Gastroesophageal sphincter (tissue), 4 donors: ENCODE results near the gene HPCA. TPM values are rescaled to one million over a fixed set of nuclear protein-coding genes. Genes with fewer than 3 reads are reported as not detected.

Experiments
- ATAC-seq: fragments of 150-250 bp; one replicate; pipeline ENCODE4 v1.9.1; 2016; ENCODE audit warnings: mild to moderate bottlenecking, moderate library complexity
- H3K27ac ChIP-seq, 4 donors: fragments of 200-600 bp; sonication (generic) in 3 of 4; 1 replicate in 3 of 4; 2 replicates in 1 of 4; pipeline ENCODE4 v1.5.1; 2016 to 2019
- H3K27me3 ChIP-seq: fragments of 200-600 bp; sonication (generic); one replicate; pipeline ENCODE4 v1.5.1; 2019
- H3K36me3 ChIP-seq, 2 donors: fragments of 200-600 bp; sonication (generic); one replicate each; pipeline ENCODE4 v1.5.1; 2019; ENCODE audit warnings: control low read depth in 1 of 2
- H3K4me1 ChIP-seq, 3 donors: fragments of 200-600 bp; sonication (generic); 1 replicate in 2 of 3; 2 replicates in 1 of 3; pipeline ENCODE4 v1.5.1; 2016 to 2019; ENCODE audit warnings: control low read depth in 2 of 3
- H3K4me3 ChIP-seq, 2 donors: fragments of 200-600 bp; sonication (generic); one replicate each; pipeline ENCODE4 v1.5.1; 2019; ENCODE audit warnings: mild to moderate bottlenecking in 1 of 2, moderate library complexity in 1 of 2
- H3K9me3 ChIP-seq, 3 donors: fragments of 200-600 bp; sonication (generic); one replicate each; pipeline ENCODE4 v1.5.1; 2017 to 2019; ENCODE audit warnings: control low read depth in 2 of 3
- EP300 ChIP-seq: sonication (generic); formaldehyde crosslinking; IDR thresholded peaks from one replicate; pipeline ENCODE4 v1.6.1; 2017; ENCODE audit warnings: antibody characterized with exemption, mild to moderate bottlenecking
- POLR2A ChIP-seq, 2 donors: fragments of 450-650 bp; IDR thresholded peaks; one replicate each; pipeline ENCODE4 v1.6.1; 2017; ENCODE audit warnings: antibody characterized with exemption in 2 of 2, mild to moderate bottlenecking in 2 of 2, moderate library complexity in 1 of 2
- POLR2AphosphoS5 ChIP-seq: sonication (generic); formaldehyde crosslinking; IDR thresholded peaks from one replicate; pipeline ENCODE4 v1.6.1; 2017; ENCODE audit warnings: antibody characterized with exemption
- WGBS, 2 donors: methylation state at CpG; one replicate each; pipeline ENCODE4 v1.1.5; 2018; ENCODE audit warnings: low coverage in 1 of 2; 5-methylcytosine and 5-hydroxymethylcytosine counted together
- total RNA-seq, 4 donors: library from RNA; depleted of rRNA; stranded (reverse); fragments of >200 nt; gene quantifications; one replicate each; pipeline ENCODE4 v1.1.0, GENCODE V29; 2016
- TF ChIP-seq, protein P1 (sequence below), 4 experiments: fragments of 200-600 bp in 2 of 4; fragments of 450-650 bp in 2 of 4; sonication (generic) in 1 of 4; IDR thresholded peaks; one replicate each; pipeline ENCODE4 v1.5.1; 2017 to 2019; ENCODE audit warnings: antibody characterized with exemption in 4 of 4, mild to moderate bottlenecking in 2 of 4, moderate library complexity in 2 of 4

HPCA gene
- total RNA-seq, 4 donors from 2014 or later: 0.58 TPM; not detected in 3

DNA sequence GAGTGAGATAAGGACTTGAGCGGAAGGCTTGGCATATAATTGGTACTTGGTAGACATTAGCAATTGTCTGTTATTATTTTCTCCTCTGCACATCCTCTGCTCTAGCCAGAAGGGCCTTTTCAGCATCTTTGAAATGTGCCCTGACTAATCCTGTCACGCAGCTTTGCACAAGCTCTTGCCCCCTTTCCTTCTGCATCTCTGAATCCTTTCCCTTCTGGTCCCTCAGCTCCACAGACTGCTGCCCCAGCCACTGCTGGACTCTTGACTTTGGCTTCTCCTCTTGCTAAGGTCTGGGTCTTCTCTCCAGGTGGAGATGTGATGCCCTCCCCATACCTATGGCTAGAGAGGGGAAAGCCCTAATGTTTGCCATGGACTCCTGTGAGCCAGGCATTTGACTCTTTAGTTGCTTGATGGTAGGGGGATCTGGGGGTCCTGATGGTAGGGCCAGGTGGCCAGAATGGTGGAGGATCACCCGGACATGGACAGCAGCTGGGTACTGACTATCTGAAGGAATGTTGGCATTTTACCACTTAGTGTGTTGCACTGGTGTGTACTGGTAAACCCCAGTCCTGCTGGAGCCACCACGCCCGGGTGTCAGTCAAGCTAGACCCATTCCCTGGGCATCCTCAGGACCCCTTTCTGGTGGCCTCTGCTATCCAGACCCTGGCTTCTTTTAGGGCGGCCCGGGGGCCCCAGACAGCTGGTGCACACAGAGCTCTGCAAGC lies 4.4 kb downstream of the HPCA start:
- Histone ChIP-seq H3K4me1 (peaks cover 0 to 31% (median 13%) of the 10 kb centered on the region in 3 donors), H3K4me3 (no peak overlapping the region), H3K36me3 (peaks cover 0 to 7% of the 10 kb centered on the region in 2 donors), H3K27me3 (peaks cover 85% of the 10 kb centered on the region), H3K27ac (no peak overlapping the region), H3K9me3 (no peaks in the 10 kb centered on the region)
- TF ChIP-seq, protein P1, sequence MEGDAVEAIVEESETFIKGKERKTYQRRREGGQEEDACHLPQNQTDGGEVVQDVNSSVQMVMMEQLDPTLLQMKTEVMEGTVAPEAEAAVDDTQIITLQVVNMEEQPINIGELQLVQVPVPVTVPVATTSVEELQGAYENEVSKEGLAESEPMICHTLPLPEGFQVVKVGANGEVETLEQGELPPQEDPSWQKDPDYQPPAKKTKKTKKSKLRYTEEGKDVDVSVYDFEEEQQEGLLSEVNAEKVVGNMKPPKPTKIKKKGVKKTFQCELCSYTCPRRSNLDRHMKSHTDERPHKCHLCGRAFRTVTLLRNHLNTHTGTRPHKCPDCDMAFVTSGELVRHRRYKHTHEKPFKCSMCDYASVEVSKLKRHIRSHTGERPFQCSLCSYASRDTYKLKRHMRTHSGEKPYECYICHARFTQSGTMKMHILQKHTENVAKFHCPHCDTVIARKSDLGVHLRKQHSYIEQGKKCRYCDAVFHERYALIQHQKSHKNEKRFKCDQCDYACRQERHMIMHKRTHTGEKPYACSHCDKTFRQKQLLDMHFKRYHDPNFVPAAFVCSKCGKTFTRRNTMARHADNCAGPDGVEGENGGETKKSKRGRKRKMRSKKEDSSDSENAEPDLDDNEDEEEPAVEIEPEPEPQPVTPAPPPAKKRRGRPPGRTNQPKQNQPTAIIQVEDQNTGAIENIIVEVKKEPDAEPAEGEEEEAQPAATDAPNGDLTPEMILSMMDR (IDR thresholded peaks at IDR 0.05): no peak
- no peak for TF ChIP-seq POLR2AphosphoS5
- TF ChIP-seq POLR2A (IDR thresholded peaks at IDR 0.05): no peak
- TF ChIP-seq EP300: no peak
- no peak for ATAC-seq
- WGBS, 2 donors: 85 to 89% methylated on average over 2 to 3 of the region's 7 CpGs

DNA sequence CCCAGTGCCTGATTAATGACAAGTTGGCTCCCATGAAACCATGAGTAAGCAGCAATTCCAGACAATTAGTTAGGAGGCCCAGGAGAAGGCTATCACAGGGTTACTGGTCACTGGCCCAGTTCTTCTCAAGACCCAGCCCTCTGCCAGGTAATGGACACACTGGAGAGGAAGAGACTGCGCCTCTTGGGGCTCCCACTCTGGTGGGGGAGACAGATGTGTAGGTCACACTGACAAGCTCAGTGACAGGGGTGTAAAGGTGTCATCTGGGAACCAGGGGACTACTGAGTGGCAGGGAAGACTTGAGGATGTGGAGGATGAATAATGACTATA lies 4.9 kb downstream of the HPCA start:
- Histone ChIP-seq H3K36me3 (peaks cover 0 to 7% of the 10 kb centered on the region in 2 donors), H3K4me3 (no peak overlapping the region), H3K27ac (no peak overlapping the region), H3K4me1 (peaks cover 0 to 26% (median 10%) of the 10 kb centered on the region in 3 donors), H3K9me3 (no peaks in the 10 kb centered on the region), H3K27me3 (peaks cover 79% of the 10 kb centered on the region)
- no peak for TF ChIP-seq POLR2A (IDR thresholded peaks at IDR 0.05)
- TF ChIP-seq, protein P1 (IDR thresholded peaks at IDR 0.05): no peak
- TF ChIP-seq EP300: no peak
- TF ChIP-seq POLR2AphosphoS5: no peak
- no peak for ATAC-seq
- WGBS, 2 donors: no CpG with 5 or more reads among the region's 1 CpG

DNA sequence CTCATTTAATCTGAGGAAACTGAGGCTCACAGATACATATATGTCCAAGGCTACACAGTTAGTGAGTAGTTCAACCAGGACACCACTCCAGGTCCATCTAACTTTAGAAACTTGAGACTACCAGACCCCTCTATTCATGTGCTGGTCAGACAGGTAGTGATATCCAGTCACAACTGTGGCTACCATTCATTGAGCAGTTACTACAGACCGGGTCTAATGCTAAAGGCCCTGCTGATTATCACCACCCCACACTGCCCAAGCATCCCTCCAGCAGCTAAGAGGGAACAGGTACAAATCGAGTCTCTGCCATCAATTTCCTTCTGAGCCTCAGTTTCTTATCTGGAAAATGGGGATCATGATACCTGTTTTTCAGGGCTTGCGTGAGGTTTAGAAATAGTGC lies 5.3 kb downstream of the HPCA start:
- no peak for ATAC-seq
- Histone ChIP-seq H3K4me3 (no peak overlapping the region), H3K9me3 (no peaks in the 10 kb centered on the region), H3K27me3 (peaks cover 75% of the 10 kb centered on the region), H3K4me1 (peaks cover 0 to 22% (median 7%) of the 10 kb centered on the region in 3 donors), H3K36me3 (peaks cover 0 to 7% of the 10 kb centered on the region in 2 donors), H3K27ac (no peak overlapping the region)
- TF ChIP-seq POLR2A (IDR thresholded peaks at IDR 0.05) (no peak), POLR2AphosphoS5 (no peak), EP300 (no peak)
- TF ChIP-seq, protein P1 (IDR thresholded peaks at IDR 0.05): no peak
- 75 to 80% methylated on average over 1 of the region's 3 CpGs for WGBS, 2 donors

DNA sequence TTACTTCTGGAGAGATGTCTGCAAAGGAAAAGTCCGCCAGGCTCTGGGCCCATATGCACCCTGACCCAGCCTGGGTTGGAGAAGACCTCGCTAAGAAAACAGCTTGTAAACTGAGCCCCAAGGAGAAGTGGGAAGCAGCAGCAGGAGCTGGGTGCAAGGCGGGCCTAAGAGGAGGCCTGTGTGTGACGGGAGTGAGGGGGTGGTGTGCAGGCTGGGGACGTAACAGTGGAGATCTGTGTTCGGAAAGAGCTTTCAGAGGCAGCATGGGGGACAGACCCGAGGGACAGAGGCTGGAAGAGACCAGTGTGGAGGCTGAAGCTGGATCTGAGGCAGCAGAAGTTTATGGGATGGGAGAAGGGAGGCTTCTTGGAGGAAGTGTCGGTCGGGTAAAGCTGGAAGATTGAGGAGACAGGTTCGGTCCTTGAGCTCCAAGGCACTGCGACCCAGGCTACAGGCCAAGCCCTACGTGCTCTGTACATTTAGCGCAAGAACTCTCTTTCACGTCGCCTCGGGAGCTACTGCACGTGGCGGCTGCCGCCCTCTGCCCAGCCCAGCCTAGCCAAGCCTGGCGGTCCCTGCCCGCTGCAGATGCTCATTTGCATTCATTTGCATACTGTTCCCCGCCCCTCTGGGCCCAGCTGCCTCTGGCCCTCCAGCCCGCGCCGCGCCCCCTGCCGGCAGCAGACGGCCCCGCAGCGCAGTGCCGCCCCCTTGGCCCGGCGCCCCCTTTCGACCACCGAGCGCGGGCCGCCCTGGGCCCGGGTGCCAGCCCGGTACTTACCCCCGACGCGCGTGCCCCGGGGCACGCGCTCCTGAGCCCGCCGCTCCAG lies 6.3 kb downstream of the HPCA start:
- Histone ChIP-seq H3K36me3 (peaks cover 0 to 7% of the 10 kb centered on the region in 2 donors), H3K27ac (no peak overlapping the region), H3K4me3 (peak overlapping the region; percentile 6 to 52), H3K4me1 (peaks cover 0 to 18% (median 7%) of the 10 kb centered on the region in 3 donors), H3K27me3 (peaks cover 66% of the 10 kb centered on the region), H3K9me3 (no peaks in the 10 kb centered on the region)
- peak; percentile 25 for ATAC-seq
- 38 to 61% methylated on average over 10 to 14 of the region's 49 CpGs for WGBS, 2 donors
- TF ChIP-seq, protein P1 (IDR thresholded peaks at IDR 0.05): peak in 2 of 4 experiments; percentile 43 to 55
- no peak for TF ChIP-seq EP300
